Fibroblast of mammary gland (primary cell): ENCODE data around the gene NAA80.

ENCODE experiments used
- DNase-seq: peaks from one replicate; pipeline ENCODE4 v3.0.0-alpha.2; 2010; ENCODE audit warnings: low read depth
- H3K4me3 ChIP-seq: 2 replicates; pipeline ENCODE4 v1.5.1; 2011; ENCODE audit warnings: low read depth, mild to moderate bottlenecking, low read length, moderate library complexity; ENCODE audit not compliant: control insufficient read depth
- CTCF ChIP-seq: conservative IDR thresholded peaks from 2 replicates; pipeline ENCODE4 v1.5.1; 2011; ENCODE audit warnings: low read depth, low read length, inconsistent platforms; ENCODE audit not compliant: control insufficient read depth, insufficient read depth

The NAA80 gene

DNA sequence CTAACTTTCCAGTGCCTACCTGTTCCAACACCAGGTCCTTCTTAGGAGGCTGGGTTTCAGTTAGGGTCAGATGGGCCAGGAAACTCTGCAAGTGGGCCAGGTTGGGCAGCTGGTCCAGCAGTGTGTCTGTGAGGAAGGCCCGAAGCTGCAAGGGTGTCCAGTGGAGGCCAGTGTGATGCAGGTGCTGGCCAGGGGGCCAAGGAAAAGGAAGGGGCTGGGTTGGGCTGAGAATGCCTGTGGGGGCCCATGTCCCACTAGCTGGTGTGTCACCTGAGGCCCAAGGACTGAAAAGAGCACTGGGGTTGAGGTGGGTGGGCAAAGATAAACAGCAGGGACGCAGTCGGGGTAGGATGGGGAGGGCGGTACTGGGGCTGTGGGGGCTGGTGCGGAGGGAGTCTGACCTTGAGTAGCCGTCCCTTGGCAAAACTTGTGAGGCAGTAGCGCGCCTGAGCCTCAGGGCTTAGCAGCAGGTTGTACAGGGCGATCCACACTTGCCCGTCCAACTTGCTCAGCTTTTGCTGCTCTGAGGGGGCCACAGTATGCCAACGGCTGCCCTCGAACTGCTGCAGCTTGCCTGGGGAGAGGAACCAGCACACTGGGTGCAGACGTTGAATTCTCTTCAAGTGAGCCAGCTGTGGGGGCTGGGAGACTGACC is 42.9 kb upstream of the NAA80 start:
- no peak for TF ChIP-seq CTCF
- H3K4me3 ChIP-seq = peak overlapping the region; percentile 79
- no peak for DNase-seq

DNA sequence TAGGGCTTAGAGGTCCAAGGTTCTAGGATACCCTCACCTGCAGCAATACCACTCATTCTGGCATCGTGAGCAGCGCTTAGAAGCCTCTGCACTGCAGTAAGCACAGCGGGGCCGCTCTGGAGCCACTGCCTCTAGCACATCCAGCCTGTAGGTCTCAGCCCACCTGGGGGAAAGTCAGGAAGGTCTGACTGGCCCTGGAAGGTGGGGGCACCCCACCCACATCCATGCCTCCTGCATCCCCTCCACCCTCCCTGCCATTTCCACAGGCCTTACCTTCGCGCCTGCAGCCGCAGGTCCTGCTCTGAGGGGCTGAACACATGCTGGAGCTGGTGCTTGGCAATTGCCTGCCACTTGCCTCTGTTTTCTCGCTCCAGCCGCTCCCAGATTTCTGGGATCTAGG is 42.3 kb upstream of the NAA80 start:
- no peak for TF ChIP-seq CTCF
- no peak for DNase-seq
- peak overlapping the region; percentile 79 for H3K4me3 ChIP-seq

- DNase-seq = peak; percentile 66
- no peak for TF ChIP-seq CTCF
- peak within 1 kb of the TSS; percentile 79 for H3K4me3 ChIP-seq
Observed at GRCh38 chr3:50340448-50341329, 41.5 kb upstream of the NAA80 start, which contains the start of gene RASSF1. TSS of gene RASSF1 (minus strand) at chr3:50340836. CDS start at chr3:50340805, 31 bp downstream.

- peak overlapping the region; percentile 79 for H3K4me3 ChIP-seq
- no peak for TF ChIP-seq CTCF
- no peak for DNase-seq
Observed at GRCh38 chr3:50340147-50340447, 40.9 kb upstream of the NAA80 start.

DNA sequence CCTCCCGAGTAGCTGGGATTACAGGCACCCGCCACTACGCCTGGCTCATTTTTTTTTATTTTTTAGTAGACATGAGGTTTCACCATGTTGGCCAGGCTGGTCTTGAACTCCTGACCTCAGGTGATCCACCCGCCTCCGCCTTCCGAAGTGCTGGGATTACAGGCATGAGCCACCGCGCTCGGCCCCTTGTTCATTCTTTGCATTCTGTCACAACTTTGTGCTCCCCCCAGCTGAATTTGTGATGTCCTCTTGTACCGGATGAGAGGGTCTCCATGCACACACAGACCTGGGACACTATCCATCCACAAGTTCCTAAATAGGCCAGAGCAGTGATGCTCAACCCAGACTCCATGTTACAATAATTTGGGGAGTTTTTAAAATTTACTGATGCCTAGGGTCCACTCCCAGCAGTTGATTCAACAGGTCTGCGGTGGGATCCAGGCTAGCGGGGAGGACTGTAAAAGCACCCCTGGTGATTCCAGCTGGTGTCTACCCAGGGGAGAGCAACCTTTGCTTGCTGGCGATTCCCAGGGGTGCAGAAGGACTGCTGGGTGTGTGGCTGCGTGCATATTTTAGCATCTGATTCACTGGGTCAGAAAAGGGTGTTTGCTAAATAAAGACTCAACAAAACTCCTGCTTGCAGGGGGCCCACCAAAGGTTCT is 40.4 kb upstream of the NAA80 start:
- peak overlapping the region; percentile 79 for H3K4me3 ChIP-seq

More for the DNA sequence above, 40.4 kb upstream of the NAA80 start:
- peak; percentile 65 for DNase-seq
- TF ChIP-seq CTCF = no peak
